ENCODE data around the gene CYREN. TPM values are rescaled to one million over a fixed set of nuclear protein-coding genes. Genes with fewer than 3 reads are reported as not detected.
"Not testable (repeated sequence)": the region's sequence is repeated elsewhere in the genome, so short reads cannot be mapped to it uniquely, and the experiment has no call there.

Gene CYREN
- total and polyA plus RNA-seq, 2 experiments from 2014 or later: 22.7 to 70.6 TPM

GRCh38 chr7:135128931-135129330, 41.6 kb downstream of the CYREN start (continued):
- no peak for TF ChIP-seq REST (IDR thresholded peaks at IDR 0.05; ENCODE audit: unreplicated experiment)
- TF ChIP-seq ZNF331 (CRISPR knock-in tag; IDR thresholded peaks at IDR 0.05; ENCODE audit: low read depth): no peak
- no peak for TF ChIP-seq CTCF (conservative IDR thresholded peaks at IDR 0.05; ENCODE audit: low read depth in 2 of 2)
- TF ChIP-seq, protein P1, sequence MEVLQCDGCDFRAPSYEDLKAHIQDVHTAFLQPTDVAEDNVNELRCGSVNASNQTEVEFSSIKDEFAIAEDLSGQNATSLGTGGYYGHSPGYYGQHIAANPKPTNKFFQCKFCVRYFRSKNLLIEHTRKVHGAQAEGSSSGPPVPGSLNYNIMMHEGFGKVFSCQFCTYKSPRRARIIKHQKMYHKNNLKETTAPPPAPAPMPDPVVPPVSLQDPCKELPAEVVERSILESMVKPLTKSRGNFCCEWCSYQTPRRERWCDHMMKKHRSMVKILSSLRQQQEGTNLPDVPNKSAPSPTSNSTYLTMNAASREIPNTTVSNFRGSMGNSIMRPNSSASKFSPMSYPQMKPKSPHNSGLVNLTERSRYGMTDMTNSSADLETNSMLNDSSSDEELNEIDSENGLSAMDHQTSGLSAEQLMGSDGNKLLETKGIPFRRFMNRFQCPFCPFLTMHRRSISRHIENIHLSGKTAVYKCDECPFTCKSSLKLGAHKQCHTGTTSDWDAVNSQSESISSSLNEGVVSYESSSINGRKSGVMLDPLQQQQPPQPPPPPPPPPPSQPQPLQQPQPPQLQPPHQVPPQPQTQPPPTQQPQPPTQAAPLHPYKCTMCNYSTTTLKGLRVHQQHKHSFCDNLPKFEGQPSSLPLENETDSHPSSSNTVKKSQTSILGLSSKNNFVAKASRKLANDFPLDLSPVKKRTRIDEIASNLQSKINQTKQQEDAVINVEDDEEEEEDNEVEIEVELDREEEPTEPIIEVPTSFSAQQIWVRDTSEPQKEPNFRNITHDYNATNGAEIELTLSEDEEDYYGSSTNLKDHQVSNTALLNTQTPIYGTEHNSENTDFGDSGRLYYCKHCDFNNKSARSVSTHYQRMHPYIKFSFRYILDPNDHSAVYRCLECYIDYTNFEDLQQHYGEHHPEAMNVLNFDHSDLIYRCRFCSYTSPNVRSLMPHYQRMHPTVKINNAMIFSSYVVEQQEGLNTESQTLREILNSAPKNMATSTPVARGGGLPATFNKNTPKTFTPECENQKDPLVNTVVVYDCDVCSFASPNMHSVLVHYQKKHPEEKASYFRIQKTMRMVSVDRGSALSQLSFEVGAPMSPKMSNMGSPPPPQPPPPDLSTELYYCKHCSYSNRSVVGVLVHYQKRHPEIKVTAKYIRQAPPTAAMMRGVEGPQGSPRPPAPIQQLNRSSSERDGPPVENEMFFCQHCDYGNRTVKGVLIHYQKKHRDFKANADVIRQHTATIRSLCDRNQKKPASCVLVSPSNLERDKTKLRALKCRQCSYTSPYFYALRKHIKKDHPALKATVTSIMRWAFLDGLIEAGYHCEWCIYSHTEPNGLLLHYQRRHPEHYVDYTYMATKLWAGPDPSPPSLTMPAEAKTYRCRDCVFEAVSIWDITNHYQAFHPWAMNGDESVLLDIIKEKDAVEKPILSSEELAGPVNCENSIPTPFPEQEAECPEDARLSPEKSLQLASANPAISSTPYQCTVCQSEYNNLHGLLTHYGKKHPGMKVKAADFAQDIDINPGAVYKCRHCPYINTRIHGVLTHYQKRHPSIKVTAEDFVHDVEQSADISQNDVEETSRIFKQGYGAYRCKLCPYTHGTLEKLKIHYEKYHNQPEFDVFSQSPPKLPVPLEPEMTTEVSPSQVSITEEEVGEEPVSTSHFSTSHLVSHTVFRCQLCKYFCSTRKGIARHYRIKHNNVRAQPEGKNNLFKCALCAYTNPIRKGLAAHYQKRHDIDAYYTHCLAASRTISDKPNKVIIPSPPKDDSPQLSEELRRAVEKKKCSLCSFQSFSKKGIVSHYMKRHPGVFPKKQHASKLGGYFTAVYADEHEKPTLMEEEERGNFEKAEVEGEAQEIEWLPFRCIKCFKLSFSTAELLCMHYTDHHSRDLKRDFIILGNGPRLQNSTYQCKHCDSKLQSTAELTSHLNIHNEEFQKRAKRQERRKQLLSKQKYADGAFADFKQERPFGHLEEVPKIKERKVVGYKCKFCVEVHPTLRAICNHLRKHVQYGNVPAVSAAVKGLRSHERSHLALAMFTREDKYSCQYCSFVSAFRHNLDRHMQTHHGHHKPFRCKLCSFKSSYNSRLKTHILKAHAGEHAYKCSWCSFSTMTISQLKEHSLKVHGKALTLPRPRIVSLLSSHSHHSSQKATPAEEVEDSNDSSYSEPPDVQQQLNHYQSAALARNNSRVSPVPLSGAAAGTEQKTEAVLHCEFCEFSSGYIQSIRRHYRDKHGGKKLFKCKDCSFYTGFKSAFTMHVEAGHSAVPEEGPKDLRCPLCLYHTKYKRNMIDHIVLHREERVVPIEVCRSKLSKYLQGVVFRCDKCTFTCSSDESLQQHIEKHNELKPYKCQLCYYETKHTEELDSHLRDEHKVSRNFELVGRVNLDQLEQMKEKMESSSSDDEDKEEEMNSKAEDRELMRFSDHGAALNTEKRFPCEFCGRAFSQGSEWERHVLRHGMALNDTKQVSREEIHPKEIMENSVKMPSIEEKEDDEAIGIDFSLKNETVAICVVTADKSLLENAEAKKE (CRISPR knock-in tag; IDR thresholded peaks at IDR 0.05): no peak

- H3F3A ChIP-seq (replicated peaks; ENCODE audit: low read depth): not testable (repeated sequence)
Observed at GRCh38 chr7:135124631-135125030, 45.9 kb downstream of the CYREN start.

More at GRCh38 chr7:135124631-135125030, 45.9 kb downstream of the CYREN start:
- not testable (repeated sequence) for H3K4me3 ChIP-seq; H3K36me3 ChIP-seq (ENCODE audit: insufficient read depth); H3K4me2 ChIP-seq; H3K27me3 ChIP-seq (ENCODE audit: insufficient read depth); H3K79me2 ChIP-seq (replicated peaks; ENCODE audit: insufficient read depth); H2AFZ ChIP-seq; H3K4me3 Mint-ChIP-seq; H3K4me1 Mint-ChIP-seq; H3K4me1 ChIP-seq (ENCODE audit: insufficient read depth); ATAC-seq; H3K27me3 Mint-ChIP-seq (ENCODE audit: insufficient read depth, low read depth, poor library complexity); H3K27ac Mint-ChIP-seq; H3K9me2 ChIP-seq (ENCODE audit: insufficient read depth); DNase-seq (ENCODE audit: low spot score); H4K20me1 ChIP-seq (replicated peaks; ENCODE audit: insufficient read depth); H3K27ac ChIP-seq (ENCODE audit: low read depth)
- H3K9me3 Mint-ChIP-seq: peaks cover 13% of the 10 kb centered on the region
- peaks cover 12% of the 10 kb centered on the region for H3K36me3 Mint-ChIP-seq (ENCODE audit: low read depth)
